Loucy (cell line): ENCODE results near the gene CTH.

Experiments used
- H2AFZ ChIP-seq: fragments of 200-600 bp; sonication (generic); 2 replicates; pipeline ENCODE4 v1.6.0; 2016; ENCODE audit warnings: antibody characterized with exemption, mild to moderate bottlenecking, low read length, moderate library complexity
- H3F3A ChIP-seq: fragments of 200-600 bp; 2 replicates; pipeline ENCODE4 v1.6.0; 2016; ENCODE audit warnings: antibody characterized with exemption, low read depth, mild to moderate bottlenecking
- H3K27me3 ChIP-seq: fragments of 200-600 bp; sonication (generic); 2 replicates; pipeline ENCODE4 v1.6.1; 2014; ENCODE audit warnings: low read length, mild to moderate bottlenecking; ENCODE audit not compliant: insufficient read depth, poor library complexity, severe bottlenecking
- H3K36me3 ChIP-seq: fragments of 200-600 bp; sonication (generic); 2 replicates; pipeline ENCODE4 v1.6.1; 2016; ENCODE audit warnings: low read length; ENCODE audit not compliant: insufficient read depth
- H3K4me1 ChIP-seq: fragments of 200-600 bp; sonication (generic); 2 replicates; pipeline ENCODE4 v1.5.1; 2014; ENCODE audit warnings: low read length, mild to moderate bottlenecking; ENCODE audit not compliant: insufficient read depth, poor library complexity, severe bottlenecking
- H3K4me2 ChIP-seq: fragments of 200-600 bp; sonication (generic); 2 replicates; pipeline ENCODE4 v1.6.0; 2014; ENCODE audit warnings: antibody characterized with exemption, low read length, low read depth, mild to moderate bottlenecking; ENCODE audit not compliant: poor library complexity, severe bottlenecking
- H3K4me3 ChIP-seq: fragments of 200-600 bp; sonication (generic); 2 replicates; pipeline ENCODE4 v1.5.1; 2014; ENCODE audit warnings: low read length, mild to moderate bottlenecking, mixed read lengths; ENCODE audit not compliant: poor library complexity, severe bottlenecking
- H3K79me2 ChIP-seq: fragments of 200-600 bp; sonication (generic); 2 replicates; pipeline ENCODE4 v1.6.1; 2014; ENCODE audit warnings: low read length; ENCODE audit not compliant: insufficient read depth
- H3K9ac ChIP-seq: fragments of 200-600 bp; sonication (generic); 2 replicates; pipeline ENCODE4 v1.6.0; 2014; ENCODE audit warnings: mild to moderate bottlenecking, low read depth, low read length, moderate library complexity; ENCODE audit not compliant: poor library complexity, severe bottlenecking
- H3K9me2 ChIP-seq: fragments of 200-600 bp; sonication (generic); replicated peaks from 2 replicates; pipeline ENCODE4 v1.6.1; 2016; ENCODE audit warnings: low read depth, low read length, mixed read lengths
- H3K9me3 ChIP-seq: fragments of 200-600 bp; sonication (generic); 2 replicates; pipeline ENCODE4 v1.6.1; 2014; ENCODE audit warnings: mild to moderate bottlenecking, antibody characterized with exemption, low read length, low read depth; ENCODE audit not compliant: insufficient read depth
- H4K20me1 ChIP-seq: fragments of 200-600 bp; sonication (generic); 2 replicates; pipeline ENCODE4 v1.6.0; 2014; ENCODE audit warnings: antibody characterized with exemption, low read length, mild to moderate bottlenecking; ENCODE audit not compliant: insufficient read depth, poor library complexity, severe bottlenecking
- EZH2phosphoT487 ChIP-seq: fragments of 200-600 bp; IDR thresholded peaks from 2 replicates; pipeline ENCODE4 v1.6.1; 2018; ENCODE audit warnings: antibody characterized with exemption, mild to moderate bottlenecking, moderate library complexity, borderline replicate concordance
- TF ChIP-seq, protein P1 (sequence below): fragments of 200-600 bp; sonication (generic); conservative IDR thresholded peaks from 2 replicates; pipeline ENCODE4 v1.5.1; 2014; ENCODE audit warnings: mild to moderate bottlenecking, antibody characterized with exemption, low read length

CTH gene

DNA sequence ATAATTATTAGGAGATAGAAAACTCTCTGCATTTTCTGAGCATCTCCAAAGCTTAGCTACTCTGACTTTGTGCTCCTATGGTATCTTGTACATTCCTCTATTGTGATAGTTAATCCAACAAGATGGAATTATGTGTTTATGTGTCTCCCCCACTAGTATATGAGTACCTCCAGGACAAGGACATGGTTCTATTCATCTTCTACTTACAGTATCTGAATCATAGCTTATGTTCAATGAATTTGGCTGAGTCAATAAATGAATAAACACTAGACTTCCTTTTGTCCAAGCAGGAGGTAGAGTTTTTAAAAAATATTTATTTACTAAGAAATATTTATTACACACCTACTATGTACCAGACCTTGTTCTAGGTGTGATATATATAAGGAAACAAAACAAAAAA is 18.4 kb upstream of the CTH start:
- Histone ChIP-seq H3K27me3 (no peaks in the 10 kb centered on the region), H3K9ac (no peak overlapping the region), H3K36me3 (no peaks in the 10 kb centered on the region), H3F3A (no peaks in the 10 kb centered on the region), H4K20me1 (no peaks in the 10 kb centered on the region), H2AFZ (no peak overlapping the region), H3K4me3 (no peak overlapping the region), H3K9me2 (no peaks in the 10 kb centered on the region), H3K4me2 (no peak overlapping the region), H3K79me2 (no peaks in the 10 kb centered on the region), H3K4me1 (peaks cover 14% of the 10 kb centered on the region), H3K9me3 (no peaks in the 10 kb centered on the region)
- TF ChIP-seq, protein P1, sequence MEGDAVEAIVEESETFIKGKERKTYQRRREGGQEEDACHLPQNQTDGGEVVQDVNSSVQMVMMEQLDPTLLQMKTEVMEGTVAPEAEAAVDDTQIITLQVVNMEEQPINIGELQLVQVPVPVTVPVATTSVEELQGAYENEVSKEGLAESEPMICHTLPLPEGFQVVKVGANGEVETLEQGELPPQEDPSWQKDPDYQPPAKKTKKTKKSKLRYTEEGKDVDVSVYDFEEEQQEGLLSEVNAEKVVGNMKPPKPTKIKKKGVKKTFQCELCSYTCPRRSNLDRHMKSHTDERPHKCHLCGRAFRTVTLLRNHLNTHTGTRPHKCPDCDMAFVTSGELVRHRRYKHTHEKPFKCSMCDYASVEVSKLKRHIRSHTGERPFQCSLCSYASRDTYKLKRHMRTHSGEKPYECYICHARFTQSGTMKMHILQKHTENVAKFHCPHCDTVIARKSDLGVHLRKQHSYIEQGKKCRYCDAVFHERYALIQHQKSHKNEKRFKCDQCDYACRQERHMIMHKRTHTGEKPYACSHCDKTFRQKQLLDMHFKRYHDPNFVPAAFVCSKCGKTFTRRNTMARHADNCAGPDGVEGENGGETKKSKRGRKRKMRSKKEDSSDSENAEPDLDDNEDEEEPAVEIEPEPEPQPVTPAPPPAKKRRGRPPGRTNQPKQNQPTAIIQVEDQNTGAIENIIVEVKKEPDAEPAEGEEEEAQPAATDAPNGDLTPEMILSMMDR = no peak
- no peak for TF ChIP-seq EZH2phosphoT487

DNA sequence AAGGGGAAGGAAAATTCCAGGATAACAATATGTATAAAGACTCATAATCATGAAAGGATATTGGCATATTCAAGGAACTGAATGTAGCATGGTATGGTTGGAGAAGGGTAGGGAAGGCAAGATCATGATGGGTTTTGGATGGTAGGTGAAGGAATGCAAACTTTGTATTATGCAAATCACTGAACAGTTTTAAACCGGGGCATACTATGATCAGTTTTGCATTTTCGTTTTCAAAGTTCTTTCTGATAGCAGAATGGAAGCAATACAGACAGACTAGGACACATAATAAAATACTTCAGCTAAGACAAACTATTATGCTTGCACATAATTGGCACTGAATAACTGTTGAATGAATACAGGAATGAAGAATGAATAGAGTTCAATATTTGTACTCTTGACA is 14.5 kb upstream of the CTH start:
- H3K79me2 ChIP-seq = no peaks in the 10 kb centered on the region
- H3K9ac ChIP-seq = no peak overlapping the region
- no peaks in the 10 kb centered on the region for H3K4me1 ChIP-seq
- H4K20me1 ChIP-seq = no peaks in the 10 kb centered on the region
- TF ChIP-seq, protein P1 = no peak
- TF ChIP-seq EZH2phosphoT487 = no peak
- H2AFZ ChIP-seq = no peak overlapping the region
- no peaks in the 10 kb centered on the region for H3K9me3 ChIP-seq
- H3K9me2 ChIP-seq = no peaks in the 10 kb centered on the region
- no peak overlapping the region for H3K4me3 ChIP-seq
- H3F3A ChIP-seq = no peaks in the 10 kb centered on the region
- H3K4me2 ChIP-seq = no peak overlapping the region
- H3K27me3 ChIP-seq = no peaks in the 10 kb centered on the region
- H3K36me3 ChIP-seq = no peaks in the 10 kb centered on the region

DNA sequence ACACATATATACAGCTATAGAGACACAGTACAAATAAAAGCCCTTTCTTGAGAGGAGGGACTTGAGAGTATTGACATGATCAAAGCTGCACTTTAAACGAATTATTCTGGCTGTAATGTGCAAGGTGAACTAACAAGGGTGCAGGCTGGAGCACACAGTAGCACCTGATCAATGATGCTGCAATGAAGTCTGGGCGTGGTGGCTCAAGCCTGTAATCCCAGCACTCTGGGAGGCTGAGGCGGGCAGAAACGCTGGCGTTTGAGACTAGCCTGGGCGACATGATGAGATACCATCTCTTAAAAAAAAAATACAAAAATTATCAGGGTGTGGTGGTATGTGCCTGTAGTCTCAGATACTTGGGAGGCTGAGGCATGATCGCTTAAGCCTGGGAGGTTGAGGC is 14.1 kb upstream of the CTH start:
- no peak overlapping the region for H3K9ac ChIP-seq
- H3K9me2 ChIP-seq = no peaks in the 10 kb centered on the region
- H3K79me2 ChIP-seq = no peaks in the 10 kb centered on the region
- H3K4me1 ChIP-seq = no peaks in the 10 kb centered on the region
- no peaks in the 10 kb centered on the region for H3F3A ChIP-seq
- H4K20me1 ChIP-seq = no peaks in the 10 kb centered on the region
- no peaks in the 10 kb centered on the region for H3K9me3 ChIP-seq
- TF ChIP-seq, protein P1 = no peak
- TF ChIP-seq EZH2phosphoT487 = no peak
- no peak overlapping the region for H3K4me3 ChIP-seq
- no peak overlapping the region for H3K4me2 ChIP-seq
- H2AFZ ChIP-seq = no peak overlapping the region
- no peaks in the 10 kb centered on the region for H3K27me3 ChIP-seq
- H3K36me3 ChIP-seq = no peaks in the 10 kb centered on the region
